Kidney (tissue), 14 donors: ENCODE results near the gene VOPP1. TPM values are rescaled to one million over a fixed set of nuclear protein-coding genes. Genes with fewer than 3 reads are reported as not detected.

ENCODE experiments used
- DNase-seq, 5 donors: peaks; one replicate each; pipeline ENCODE4 v3.0.0-alpha.2; 2013 to 2020
- FAIRE-seq: peaks from 2 replicates; lab custom pipeline; 2012; peaks lifted over from hg19 to GRCh38; lab: Jason Lieb, UNC
- H3K27ac ChIP-seq, 2 donors: one replicate each; pipeline ENCODE4 v1.7.0; 2013; ENCODE audit warnings: low read depth in 2 of 2, low read length in 2 of 2, inconsistent platforms in 1 of 2
- H3K27me3 ChIP-seq: one replicate; pipeline ENCODE4 v1.7.1; 2013; ENCODE audit warnings: low read length, inconsistent platforms; ENCODE audit not compliant: control insufficient read depth, insufficient read depth
- H3K36me3 ChIP-seq, 3 donors: one replicate each; pipeline versions ENCODE4 v1.7.0 to v1.7.1; 2013; ENCODE audit warnings: low read length in 3 of 3, control low read depth in 1 of 3, inconsistent platforms in 1 of 3; ENCODE audit not compliant: insufficient read depth in 3 of 3, control insufficient read depth in 2 of 3
- H3K4me1 ChIP-seq, 3 donors: one replicate each; pipeline versions ENCODE4 v1.7.0 to v1.7.1; 2013; ENCODE audit warnings: low read length in 3 of 3, inconsistent platforms in 1 of 3, low read depth in 1 of 3; ENCODE audit not compliant: control insufficient read depth in 2 of 3, insufficient read depth in 2 of 3
- H3K4me3 ChIP-seq, 3 donors: one replicate each; pipeline versions ENCODE4 v1.7.0 to v1.8.1; 2013; ENCODE audit warnings: low read length in 3 of 3, control low read depth in 1 of 3, inconsistent platforms in 1 of 3
- H3K9ac ChIP-seq, 3 donors: one replicate each; pipeline versions ENCODE4 v1.7.0 to v1.7.1; 2013; ENCODE audit warnings: low read length in 3 of 3, control low read depth in 1 of 3, inconsistent platforms in 1 of 3
- H3K9me3 ChIP-seq, 3 donors: one replicate each; pipeline versions ENCODE4 v1.7.0 to v1.7.1; 2013; ENCODE audit warnings: low read length in 3 of 3, control low read depth in 1 of 3, inconsistent platforms in 1 of 3; ENCODE audit not compliant: control insufficient read depth in 2 of 3, insufficient read depth in 1 of 3
- CTCF ChIP-seq: IDR thresholded peaks from 3 replicates; pipeline ENCODE4 v1.5.1; 2012; ENCODE audit warnings: mild to moderate bottlenecking, moderate library complexity, borderline replicate concordance; ENCODE audit not compliant: insufficient read depth; ENCODE audit errors: extremely low read depth
- intact Hi-C: fragments of 100-400 bp; cut with DNase I; formaldehyde crosslinking; loops from one replicate; pipeline ENCODE4 v1.11.1; 2022
- polyA plus RNA-seq: library from polyadenylated mRNA; stranded (reverse); fragments of 350-450 nt; fragmentation: Illumina TruSeq; extraction: RNeasy Lipid Tissue Mini Kit (QIAGEN cat#74804); gene quantifications from one replicate; pipeline ENCODE4 v1.2.3, GENCODE V29; 2014; ENCODE audit warnings: low read depth, low replicate concordance; ENCODE audit not compliant: insufficient read depth
- total RNA-seq: library from RNA; stranded (reverse); fragmentation: NEBNext Ultra II Directional; extraction: Animal tissue kit (Norgen Biotek cat#: 25700); gene quantifications from one replicate; pipeline ENCODE4 v1.2.1, GENCODE V29; 2021
- donor health status: control.
- donor health status: control.
- donor health status: control.
- donor health status: control.
- donor health status: control.
- donor health status: DM: yes; HTN: yes; CAD: no.
- donor health status: Normal renal cell carcinoma (clear cell type).

Gene VOPP1
- total and polyA plus RNA-seq, 2 donors from 2014 or later: 47.3 to 98.7 TPM

GRCh38 chr7:55502124-55502857, 70.0 kb downstream of the VOPP1 start:
- no peak for TF ChIP-seq CTCF
- Histone ChIP-seq H3K27ac (no peak overlapping the region), H3K27me3 (no peaks in the 10 kb centered on the region), H3K4me3 (no peak overlapping the region), H3K9ac (no peak overlapping the region), H3K9me3 (no peaks in the 10 kb centered on the region), H3K36me3 (no peaks in the 10 kb centered on the region), H3K4me1 (no peaks in the 10 kb centered on the region)
- DNase-seq (no peak), FAIRE-seq (no peak)
- intact Hi-C loops: no loop called here

- no peaks in the 10 kb centered on the region for H3K4me1 ChIP-seq
- H3K27me3 ChIP-seq: no peaks in the 10 kb centered on the region
- no peak overlapping the region for H3K4me3 ChIP-seq
- intact Hi-C loops: no loop called here
- no peak overlapping the region for H3K9ac ChIP-seq
- no peak overlapping the region for H3K27ac ChIP-seq
- no peaks in the 10 kb centered on the region for H3K9me3 ChIP-seq
- DNase-seq (no peak), FAIRE-seq (no peak)
- H3K36me3 ChIP-seq: no peaks in the 10 kb centered on the region
- TF ChIP-seq CTCF: no peak
These were observed 70.7 kb downstream of the VOPP1 start for GRCh38 chr7:55501611-55502010.

- Histone ChIP-seq H3K27me3 (no peaks in the 10 kb centered on the region), H3K9ac (no peak overlapping the region), H3K4me3 (no peak overlapping the region), H3K27ac (no peak overlapping the region), H3K9me3 (no peaks in the 10 kb centered on the region), H3K36me3 (no peaks in the 10 kb centered on the region), H3K4me1 (no peaks in the 10 kb centered on the region)
- intact Hi-C loops: no loop called here
- no peak for TF ChIP-seq CTCF
- DNase-seq: no peak
- FAIRE-seq: no peak
These were observed 72.1 kb downstream of the VOPP1 start for GRCh38 chr7:55500117-55500756.
